KG1 (cell line): ENCODE measurements around the gene ITGA2.

Experiments
- DNase-seq: peaks from one replicate; lab custom pipeline; 2025; lab: John Stamatoyannopoulos, UW

ITGA2 gene

DNA sequence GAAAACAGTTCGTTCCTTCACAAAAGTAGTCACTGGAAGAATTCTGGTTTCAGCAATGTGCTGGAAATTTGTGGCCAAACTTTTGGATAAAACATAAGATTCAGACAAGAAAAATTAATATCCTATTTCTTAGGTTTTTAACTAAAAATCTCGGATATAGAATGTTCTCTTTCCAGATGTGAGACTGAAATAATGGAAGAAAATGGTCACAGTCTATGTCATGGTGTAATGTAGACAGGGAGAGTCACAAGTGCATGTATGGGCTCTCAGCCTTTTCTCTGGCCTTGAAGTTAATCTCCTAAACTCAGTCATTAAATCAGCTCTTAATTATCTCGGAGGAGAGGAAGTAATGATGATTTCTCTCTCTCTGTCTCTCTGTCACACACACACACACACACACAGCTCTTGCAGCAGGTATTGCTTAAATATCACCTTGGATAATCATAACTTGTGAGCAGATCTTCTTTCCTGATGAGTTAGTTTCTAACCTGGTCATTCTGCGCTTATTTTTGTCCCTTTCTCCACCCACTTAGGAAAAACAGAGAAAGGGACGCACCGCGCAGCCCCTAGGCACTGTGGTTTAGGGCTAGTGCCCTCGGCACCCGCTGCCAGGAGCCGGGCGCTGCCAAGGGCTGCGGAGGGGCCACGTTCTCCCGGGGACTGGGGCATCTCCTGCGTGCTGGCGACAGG is 672 bp upstream of the ITGA2 start:
- DNase-seq = no peak

DNA sequence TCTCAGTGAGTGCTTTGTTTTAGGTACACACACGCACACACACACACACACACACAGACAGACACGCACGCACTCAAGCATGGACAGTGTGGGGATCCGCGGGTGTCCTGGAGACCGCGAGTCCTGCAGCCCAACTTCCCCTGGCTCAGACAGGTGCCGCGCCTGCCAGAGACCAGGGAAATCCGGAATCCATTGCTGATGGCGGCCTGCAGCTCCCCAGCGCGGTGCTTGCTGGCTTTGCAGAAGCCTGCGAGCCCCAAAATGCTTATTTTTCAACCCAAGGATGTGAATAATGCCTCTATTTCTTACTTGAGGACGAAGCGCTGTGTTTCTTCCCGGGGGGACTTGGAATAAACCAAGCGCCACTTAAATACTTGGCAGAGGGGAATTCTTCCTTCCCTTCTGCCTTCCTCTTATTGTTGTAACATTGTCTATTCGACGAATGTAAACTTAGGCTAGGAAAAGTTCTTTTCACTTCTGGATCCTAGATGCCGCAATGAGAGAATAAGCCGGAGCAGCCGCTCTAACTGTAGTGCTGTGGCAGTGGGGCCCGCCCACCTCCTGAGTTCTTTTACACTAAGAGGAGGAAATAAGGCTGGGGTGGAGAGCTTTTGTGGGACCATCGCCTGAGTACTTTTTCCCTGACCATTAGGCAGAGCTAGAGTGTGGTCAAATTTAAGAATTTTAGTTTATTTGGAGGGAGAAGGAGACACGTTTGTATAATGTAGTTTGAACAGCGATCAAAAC is 802 bp downstream of the ITGA2 start:
- no peak for DNase-seq

DNA sequence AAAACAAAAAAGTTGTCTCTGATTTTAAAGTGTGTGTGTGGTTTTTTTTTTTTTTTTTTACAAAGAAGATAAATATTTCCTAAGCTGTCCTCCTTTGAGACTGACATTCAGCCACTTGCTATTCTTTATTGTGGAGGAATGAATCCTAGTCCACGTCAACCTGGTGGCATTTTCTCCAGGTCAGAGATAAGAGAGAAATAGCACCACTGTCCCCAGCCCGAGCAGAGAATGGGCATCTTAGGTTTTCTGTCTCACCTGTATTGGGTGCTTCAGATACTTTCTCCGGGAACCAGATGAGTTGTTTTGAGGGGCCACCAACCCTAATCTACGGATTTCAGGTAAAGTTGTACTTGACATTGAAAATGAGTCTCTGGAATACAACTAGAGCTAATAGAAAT is 1.4 kb downstream of the ITGA2 start:
- DNase-seq = no peak

DNA sequence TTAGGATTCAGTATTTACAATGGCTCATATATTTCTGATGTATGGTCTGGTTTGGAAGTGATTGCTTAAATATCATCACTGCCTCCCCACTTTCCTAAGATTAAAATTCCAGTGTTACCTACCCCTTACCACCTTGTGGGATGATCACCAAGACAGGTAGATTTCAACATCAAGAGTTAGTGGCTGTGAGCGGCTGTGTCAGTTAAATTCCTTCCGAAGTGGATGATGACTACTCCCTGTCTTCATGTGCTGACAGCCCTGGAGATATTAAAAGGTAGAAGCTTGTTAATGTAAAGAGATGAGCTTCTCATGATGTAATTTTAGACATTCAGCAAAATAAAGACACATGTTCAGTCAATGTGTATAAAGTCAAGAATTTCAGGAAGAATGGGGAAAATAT is 4.2 kb downstream of the ITGA2 start:
- no peak for DNase-seq

GRCh38 chr5:52994266-52994665 is 5.1 kb downstream of the ITGA2 start:
- DNase-seq = no peak

- DNase-seq = no peak
These were observed 5.9 kb downstream of the ITGA2 start for GRCh38 chr5:52995095-52995494.

GRCh38 chr5:52995914-52996313 is 6.8 kb downstream of the ITGA2 start:
- DNase-seq = no peak

GRCh38 chr5:52996979-52997378 is 7.8 kb downstream of the ITGA2 start:
- no peak for DNase-seq

GRCh38 chr5:52997424-52997823 is 8.3 kb downstream of the ITGA2 start:
- DNase-seq = no peak

GRCh38 chr5:52998552-52999313 is 9.6 kb downstream of the ITGA2 start:
- no peak for DNase-seq

DNA sequence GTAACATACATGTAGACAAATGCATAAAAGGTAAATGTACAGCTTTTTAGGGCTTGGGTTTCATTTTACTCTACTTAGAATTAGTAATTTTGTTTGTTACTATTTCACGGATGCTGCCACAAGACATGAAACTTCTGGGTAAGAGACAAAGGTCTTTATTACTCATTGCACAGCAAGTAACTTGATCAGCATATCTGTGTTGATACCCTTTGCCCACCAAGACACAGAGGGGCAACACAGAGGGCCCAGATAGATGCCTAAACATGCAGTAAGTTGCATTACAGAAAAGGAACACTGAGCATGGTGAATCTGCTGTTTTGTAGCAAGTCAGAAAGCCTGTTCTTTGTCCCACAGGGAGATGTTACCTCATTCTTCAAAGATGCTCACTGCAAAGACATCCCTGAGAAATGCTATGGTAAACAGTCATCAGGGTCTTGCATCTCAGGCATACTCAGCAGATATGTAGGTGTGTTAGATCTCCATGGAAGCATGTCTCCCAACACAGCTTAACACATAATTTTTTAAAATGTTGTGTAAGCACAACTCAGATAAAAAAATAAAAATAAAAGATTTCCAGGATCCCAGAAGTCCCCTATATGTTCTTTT is 10.3 kb downstream of the ITGA2 start:
- no peak for DNase-seq

GRCh38 chr5:53001541-53001940 is 12.4 kb downstream of the ITGA2 start:
- DNase-seq = no peak

- DNase-seq = no peak
These were observed 13.3 kb downstream of the ITGA2 start for GRCh38 chr5:53002491-53002890.

DNA sequence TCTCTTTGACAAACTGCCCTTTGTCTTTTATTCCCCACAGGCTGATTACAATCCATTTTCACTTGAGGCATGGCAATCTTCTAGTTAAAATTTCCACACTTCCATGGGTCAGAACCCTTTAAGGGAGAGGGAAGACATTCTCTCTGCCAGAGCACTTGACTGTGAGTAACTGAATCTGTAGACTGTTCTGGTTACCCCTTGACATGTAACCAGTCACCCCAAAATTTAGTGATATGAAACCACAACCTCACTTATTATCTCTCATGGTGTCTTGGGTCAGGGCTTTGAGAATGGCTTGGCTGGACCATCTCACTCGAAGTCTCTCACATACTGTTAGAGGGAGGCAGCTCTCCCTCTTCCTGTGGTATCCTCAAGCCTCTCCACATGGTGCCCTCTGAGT is 14.0 kb downstream of the ITGA2 start:
- DNase-seq = no peak

GRCh38 chr5:53006911-53007890 is 18.0 kb downstream of the ITGA2 start:
- DNase-seq = no peak

- no peak for DNase-seq
These were observed 19.6 kb downstream of the ITGA2 start for GRCh38 chr5:53008751-53009150.

DNA sequence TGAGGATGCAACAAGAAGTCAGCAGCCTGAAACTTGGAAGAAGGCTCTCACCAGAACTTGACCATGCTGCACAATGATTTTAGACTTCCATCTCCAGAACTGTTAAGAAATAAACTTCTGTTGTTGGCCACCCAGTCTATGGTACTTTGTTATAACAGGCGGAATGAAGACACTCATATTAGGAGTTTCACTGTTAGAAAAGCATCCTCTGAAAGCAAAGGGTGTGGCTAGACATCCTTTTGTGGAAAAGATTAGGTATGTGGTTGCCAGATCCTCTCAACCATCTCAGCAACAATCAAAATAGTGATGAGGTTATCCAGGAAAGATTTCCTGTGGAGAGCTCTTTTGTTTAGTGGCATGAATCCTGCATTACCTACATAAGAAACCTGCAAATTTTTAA is 20.7 kb downstream of the ITGA2 start:
- no peak for DNase-seq

DNA sequence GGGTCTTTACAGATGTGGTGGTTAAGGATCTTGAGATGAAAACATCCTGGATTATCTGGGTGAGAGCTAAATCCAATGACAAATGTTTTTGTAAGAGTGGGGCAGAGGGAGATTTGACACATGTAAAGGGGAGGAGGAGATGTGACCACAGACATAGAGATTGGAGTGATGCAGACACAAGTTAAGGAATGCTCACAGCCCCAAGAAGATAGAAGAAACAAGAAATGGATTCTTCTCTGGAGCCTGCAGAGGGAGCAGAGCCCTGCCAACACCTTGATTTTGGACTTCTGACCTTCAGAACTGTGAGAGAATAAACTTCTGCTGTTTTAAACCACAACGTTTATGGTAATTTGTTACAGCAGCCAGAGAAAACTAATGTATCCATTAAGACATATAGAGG is 21.7 kb downstream of the ITGA2 start:
- no peak for DNase-seq

- DNase-seq = no peak
These were observed 22.1 kb downstream of the ITGA2 start for GRCh38 chr5:53011233-53011632.

- no peak for DNase-seq
These were observed 24.7 kb downstream of the ITGA2 start for GRCh38 chr5:53013857-53014256.

DNA sequence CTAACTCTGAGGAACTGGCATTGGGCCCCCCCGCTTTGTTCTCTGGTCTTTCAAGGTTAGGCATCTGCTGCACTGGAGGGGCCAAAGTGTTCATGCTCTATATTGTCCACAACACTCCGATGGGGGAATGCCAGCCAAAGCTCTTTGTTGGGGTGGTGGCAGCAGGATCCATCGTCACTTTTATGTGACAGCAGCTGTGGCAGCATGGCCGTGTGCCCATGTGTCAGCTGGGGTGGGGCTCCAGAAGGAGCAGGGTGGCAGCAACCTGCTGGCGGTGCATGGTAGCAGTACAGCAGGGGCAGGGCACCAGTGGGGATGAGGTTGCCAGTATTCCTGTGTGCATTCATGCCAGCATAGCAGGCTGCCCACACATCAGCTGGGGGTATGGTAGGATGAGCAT is 28.2 kb downstream of the ITGA2 start:
- DNase-seq = no peak
